OCI-LY3 (cell line): Measurements from ENCODE around the gene RAP1A.
A peak's percentile ranks its signal among the peaks of the same experiment; 100 is the strongest.

Experiments
- H2AFZ ChIP-seq: fragments of 200-600, 300-600 bp; shearing (Covaris generic); 2 replicates; pipeline ENCODE4 v1.6.0; 2014; ENCODE audit warnings: antibody characterized with exemption, low read depth, low read length
- H3K27ac ChIP-seq: fragments of 200-600, 300-600 bp; sonication (generic); 2 replicates; pipeline ENCODE4 v1.5.1; 2014; ENCODE audit warnings: mild to moderate bottlenecking, low read length, moderate library complexity, mixed read lengths
- H3K27me3 ChIP-seq: fragments of 200-600, 300-600 bp; sonication (generic); 2 replicates; pipeline ENCODE4 v1.6.1; 2014; ENCODE audit warnings: low read depth, low read length, mixed read lengths
- H3K36me3 ChIP-seq: fragments of 200-600, 300-600 bp; sonication (generic); replicated peaks from 2 replicates; pipeline ENCODE3; 2014; ENCODE audit warnings: low read depth, low read length, mixed read lengths
- H3K4me1 ChIP-seq: fragments of 300-600, 200-600 bp; sonication (generic); 2 replicates; pipeline ENCODE4 v1.6.1; 2014; ENCODE audit warnings: low read length, mixed read lengths
- H3K4me2 ChIP-seq: fragments of 200-600, 300-600 bp; sonication (generic); 2 replicates; pipeline ENCODE4 v1.6.1; 2014; ENCODE audit warnings: low read length, mixed read lengths
- H3K4me3 ChIP-seq: fragments of 300-600, 200-600 bp; sonication (generic); 2 replicates; pipeline ENCODE4 v1.5.1; 2014; ENCODE audit warnings: antibody characterized with exemption, mild to moderate bottlenecking, low read length, moderate library complexity
- H3K79me2 ChIP-seq: fragments of 300-600, 200-600 bp; shearing (Covaris generic); 2 replicates; pipeline ENCODE4 v1.6.1; 2014; ENCODE audit warnings: mild to moderate bottlenecking, low read length, mixed read lengths
- H3K9ac ChIP-seq: fragments of 300-600, 200-600 bp; shearing (Covaris generic); 2 replicates; pipeline ENCODE4 v1.6.0; 2014; ENCODE audit warnings: mild to moderate bottlenecking, low read length, moderate library complexity
- H3K9me3 ChIP-seq: fragments of 200-600, 300-600 bp; shearing (Covaris generic); 2 replicates; pipeline ENCODE4 v1.6.1; 2014; ENCODE audit warnings: low read length, mixed read lengths; ENCODE audit not compliant: insufficient read depth
- H4K20me1 ChIP-seq: fragments of 200-600, 300-600 bp; sonication (generic); 2 replicates; pipeline ENCODE4 v1.6.1; 2016; ENCODE audit warnings: low read length, mixed read lengths; ENCODE audit not compliant: insufficient read depth
- EZH2phosphoT487 ChIP-seq: fragments of 200-600 bp; shearing (Covaris generic); IDR thresholded peaks from 2 replicates; pipeline ENCODE4 v1.6.1; 2018; ENCODE audit warnings: antibody characterized with exemption, mixed run types, low read depth
- TF ChIP-seq, protein P1 (sequence below): fragments of 200-600, 300-600 bp; sonication (generic); IDR thresholded peaks from 2 replicates; pipeline ENCODE4 v1.5.1; 2014; ENCODE audit warnings: antibody characterized with exemption, low read length, low read depth

Gene RAP1A

GRCh38 chr1:111638320-111638719, 18.7 kb downstream of the RAP1A start:
- Histone ChIP-seq H3K79me2 (peaks cover 100% of the 10 kb centered on the region), H3K4me3 (peak overlapping the region; percentile 16; the same call in 1 of the 2 replicates), H3K9ac (no peak overlapping the region), H3K27ac (no peak overlapping the region), H2AFZ (no peak overlapping the region), H3K4me2 (peak overlapping the region; percentile 41), H3K36me3 (peaks cover 16% of the 10 kb centered on the region), H3K4me1 (peaks cover 29% of the 10 kb centered on the region), H3K27me3 (no peaks in the 10 kb centered on the region), H3K9me3 (no peaks in the 10 kb centered on the region), H4K20me1 (peaks cover 81% of the 10 kb centered on the region)
- TF ChIP-seq EZH2phosphoT487, result no peak
- TF ChIP-seq, protein P1, sequence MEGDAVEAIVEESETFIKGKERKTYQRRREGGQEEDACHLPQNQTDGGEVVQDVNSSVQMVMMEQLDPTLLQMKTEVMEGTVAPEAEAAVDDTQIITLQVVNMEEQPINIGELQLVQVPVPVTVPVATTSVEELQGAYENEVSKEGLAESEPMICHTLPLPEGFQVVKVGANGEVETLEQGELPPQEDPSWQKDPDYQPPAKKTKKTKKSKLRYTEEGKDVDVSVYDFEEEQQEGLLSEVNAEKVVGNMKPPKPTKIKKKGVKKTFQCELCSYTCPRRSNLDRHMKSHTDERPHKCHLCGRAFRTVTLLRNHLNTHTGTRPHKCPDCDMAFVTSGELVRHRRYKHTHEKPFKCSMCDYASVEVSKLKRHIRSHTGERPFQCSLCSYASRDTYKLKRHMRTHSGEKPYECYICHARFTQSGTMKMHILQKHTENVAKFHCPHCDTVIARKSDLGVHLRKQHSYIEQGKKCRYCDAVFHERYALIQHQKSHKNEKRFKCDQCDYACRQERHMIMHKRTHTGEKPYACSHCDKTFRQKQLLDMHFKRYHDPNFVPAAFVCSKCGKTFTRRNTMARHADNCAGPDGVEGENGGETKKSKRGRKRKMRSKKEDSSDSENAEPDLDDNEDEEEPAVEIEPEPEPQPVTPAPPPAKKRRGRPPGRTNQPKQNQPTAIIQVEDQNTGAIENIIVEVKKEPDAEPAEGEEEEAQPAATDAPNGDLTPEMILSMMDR, result no peak

DNA sequence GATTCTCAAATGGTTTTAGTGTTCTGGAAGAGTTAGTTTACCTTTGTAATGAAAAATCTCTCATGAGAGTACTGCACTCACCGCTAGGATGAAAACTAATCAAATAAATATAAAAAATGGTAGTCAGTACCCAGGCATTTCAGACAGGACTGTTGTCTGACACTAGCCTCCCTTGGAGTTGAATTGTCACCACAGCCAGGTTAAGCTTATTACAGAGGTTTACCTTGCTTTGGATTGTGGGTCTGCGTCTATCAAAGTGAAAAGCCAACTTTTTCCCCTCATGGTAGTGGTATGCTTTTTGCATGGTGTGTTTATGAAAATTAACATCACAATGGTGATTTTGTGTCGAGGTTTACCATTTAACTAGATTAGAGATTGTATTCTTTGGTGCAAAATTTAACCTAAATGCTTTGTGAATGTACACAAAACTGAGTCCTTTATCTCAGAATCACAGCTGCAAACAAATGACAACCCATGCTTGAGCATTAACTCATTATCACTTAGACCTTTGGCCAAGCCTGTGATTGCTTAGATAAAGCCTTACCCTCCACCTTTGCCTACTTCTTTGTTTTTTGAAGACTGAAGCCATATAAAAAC, 20.1 kb downstream of the RAP1A start:
- H3K4me1 ChIP-seq, result peaks cover 29% of the 10 kb centered on the region
- no peak overlapping the region for H2AFZ ChIP-seq
- no peak overlapping the region for H3K4me2 ChIP-seq
- peaks cover 28% of the 10 kb centered on the region for H3K36me3 ChIP-seq
- no peak overlapping the region for H3K4me3 ChIP-seq
- H3K79me2 ChIP-seq, result peaks cover 100% of the 10 kb centered on the region
- H3K9me3 ChIP-seq, result no peaks in the 10 kb centered on the region
- no peaks in the 10 kb centered on the region for H3K27me3 ChIP-seq
- H4K20me1 ChIP-seq, result peaks cover 86% of the 10 kb centered on the region
- no peak overlapping the region for H3K27ac ChIP-seq
- TF ChIP-seq EZH2phosphoT487, result no peak
- TF ChIP-seq, protein P1, result no peak
- no peak overlapping the region for H3K9ac ChIP-seq

DNA sequence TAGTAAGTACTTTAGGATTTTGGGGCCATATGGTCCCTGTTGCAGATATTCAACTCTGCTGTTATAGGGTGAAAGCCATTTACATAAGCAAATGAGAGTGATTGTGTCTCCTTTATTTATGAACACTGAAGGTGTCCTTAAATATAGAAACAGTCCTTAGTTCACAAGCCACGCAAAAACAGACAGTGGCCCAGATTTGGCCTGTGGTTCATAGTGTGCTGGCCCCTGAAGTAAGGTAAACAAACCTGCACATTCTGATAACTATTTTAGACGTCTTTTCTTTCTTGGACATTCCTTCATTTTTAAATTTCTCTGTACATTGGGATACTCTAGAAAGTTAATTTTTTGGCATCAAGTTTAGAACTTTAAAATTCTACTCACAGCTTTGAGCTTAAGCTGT, 23.5 kb downstream of the RAP1A start:
- Histone ChIP-seq H4K20me1 (peaks cover 89% of the 10 kb centered on the region), H3K36me3 (peaks cover 37% of the 10 kb centered on the region)

DNA sequence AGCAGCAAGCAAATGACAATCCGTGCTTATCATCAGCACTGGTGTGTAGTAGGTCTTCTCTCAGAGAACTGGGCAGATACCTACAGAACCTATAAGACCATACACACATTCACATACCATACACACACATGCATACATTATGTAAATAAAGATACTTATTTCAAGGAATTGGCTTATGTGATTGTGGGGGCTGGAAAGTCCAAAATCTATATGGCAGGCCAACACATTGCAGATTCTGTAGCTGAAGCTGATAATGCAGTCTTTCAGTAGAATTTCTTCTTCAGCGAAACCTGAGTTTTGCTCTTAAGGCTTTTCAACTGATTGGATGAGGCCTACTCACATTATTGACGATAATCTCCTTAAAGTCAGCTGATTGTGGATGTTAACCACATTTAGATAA, 24.1 kb downstream of the RAP1A start:
- H3K9me3 ChIP-seq, result no peaks in the 10 kb centered on the region
- TF ChIP-seq, protein P1, result no peak
- TF ChIP-seq EZH2phosphoT487, result no peak

More for the DNA sequence above, 23.5 kb downstream of the RAP1A start:
- Histone ChIP-seq H3K79me2 (peaks cover 100% of the 10 kb centered on the region), H3K4me3 (no peak overlapping the region), H2AFZ (no peak overlapping the region), H3K9ac (no peak overlapping the region), H3K27ac (no peak overlapping the region), H3K4me2 (no peak overlapping the region), H3K27me3 (no peaks in the 10 kb centered on the region), H3K4me1 (peaks cover 25% of the 10 kb centered on the region), H3K9me3 (no peaks in the 10 kb centered on the region)
- TF ChIP-seq, protein P1, result no peak
- no peak for TF ChIP-seq EZH2phosphoT487

More for the DNA sequence above, 24.1 kb downstream of the RAP1A start:
- H3K36me3 ChIP-seq, result peaks cover 40% of the 10 kb centered on the region
- no peak overlapping the region for H3K9ac ChIP-seq
- H2AFZ ChIP-seq, result no peak overlapping the region
- H3K4me1 ChIP-seq, result peaks cover 19% of the 10 kb centered on the region; the same call in 1 of the 2 replicates
- peaks cover 100% of the 10 kb centered on the region for H3K79me2 ChIP-seq
- H3K4me3 ChIP-seq, result no peak overlapping the region
- no peaks in the 10 kb centered on the region for H3K27me3 ChIP-seq
- no peak overlapping the region for H3K27ac ChIP-seq
- H4K20me1 ChIP-seq, result peaks cover 89% of the 10 kb centered on the region
- H3K4me2 ChIP-seq, result no peak overlapping the region
